SK-N-MC (cell line): Measurements from ENCODE around the gene TAL1.

Experiments
- EZH2 ChIP-seq: fragments of 200-600 bp; sonication (generic); IDR thresholded peaks from one replicate; pipeline ENCODE4 v1.6.1; 2017; ENCODE audit warnings: antibody characterized with exemption
- POLR2AphosphoS5 ChIP-seq: IDR thresholded peaks from 2 replicates; pipeline ENCODE4 v1.6.1; 2012; ENCODE audit warnings: mild to moderate bottlenecking, low read depth, low read length, borderline replicate concordance

DNA sequence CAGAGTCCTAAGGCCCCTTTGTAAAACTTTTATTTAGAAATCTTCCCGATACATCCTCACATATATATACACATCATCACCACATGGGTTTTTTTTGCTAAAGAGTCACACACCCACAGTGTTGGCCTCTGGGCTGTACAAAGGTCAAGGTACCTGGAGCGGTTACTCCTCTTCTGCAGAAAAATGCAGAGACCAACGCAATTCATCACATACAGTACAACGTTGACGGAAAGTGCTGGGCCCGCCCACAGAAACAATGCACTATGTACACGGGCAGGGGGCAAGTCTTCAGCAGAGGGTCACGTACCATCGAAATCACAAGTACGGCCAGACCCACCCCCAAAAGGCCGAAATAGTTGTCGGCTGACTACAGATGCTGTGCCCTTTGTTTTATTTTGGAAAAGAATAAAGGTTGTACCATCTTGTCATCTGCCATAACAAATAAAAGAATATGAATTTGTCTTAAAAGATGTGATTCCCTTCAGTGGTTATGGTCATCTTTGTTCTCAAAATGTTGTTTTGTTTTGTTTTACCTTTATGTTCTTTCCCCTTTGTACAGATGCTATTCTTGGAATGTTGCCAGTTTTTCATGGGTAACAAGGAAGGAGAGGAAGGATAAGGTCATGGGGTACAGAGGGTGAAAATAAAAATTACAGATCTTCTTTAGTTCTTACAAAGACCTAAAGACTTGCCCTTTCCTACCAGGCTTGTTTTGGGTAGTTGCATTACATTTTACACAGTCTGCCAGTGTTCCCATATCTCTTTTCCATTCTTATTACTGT is 15.6 kb downstream of the TAL1 start:
- TF ChIP-seq EZH2 (no peak), POLR2AphosphoS5 (no peak)
